Natural killer cell (primary cell): ENCODE results near the gene ZNF80. TPM values are rescaled to one million over a fixed set of nuclear protein-coding genes. Genes with fewer than 3 reads are reported as not detected.

Source experiments
- ATAC-seq, 3 donors: fragments of 150-1000 bp in 2 of 3; fragments of 200-7000 bp in 1 of 3; cut with Tn5 transposase; 1 replicate in 1 of 3; 2 replicates in 2 of 3; pipeline ENCODE4 v1.10.0; 2021; ENCODE audit warnings: mild to moderate bottlenecking in 2 of 3, moderate library complexity in 2 of 3
- DNase-seq, 2 donors: peaks; one replicate each; pipeline versions ENCODE4 v3.0.0 to v3.0.0-alpha.2; 2013 to 2021; ENCODE audit warnings: mixed read lengths in 1 of 2
- H3K27ac ChIP-seq: one replicate; pipeline ENCODE4 v1.5.1; 2013; ENCODE audit warnings: mild to moderate bottlenecking, low read length
- H3K27me3 ChIP-seq: one replicate; pipeline ENCODE4 v1.6.1; 2013; ENCODE audit warnings: low read length; ENCODE audit not compliant: control insufficient read depth, insufficient read depth
- H3K36me3 ChIP-seq: one replicate; pipeline ENCODE4 v1.6.1; 2013; ENCODE audit warnings: low read length; ENCODE audit not compliant: control insufficient read depth, insufficient read depth
- H3K4me1 ChIP-seq: one replicate; pipeline ENCODE4 v1.6.1; 2013; ENCODE audit warnings: low read length; ENCODE audit not compliant: control insufficient read depth, insufficient read depth
- H3K4me3 ChIP-seq: one replicate; pipeline ENCODE4 v1.5.1; 2013; ENCODE audit warnings: low read length
- H3K9me3 ChIP-seq: one replicate; pipeline ENCODE4 v1.6.1; 2013; ENCODE audit warnings: low read length; ENCODE audit not compliant: control insufficient read depth, insufficient read depth
- H3K27ac Mint-ChIP-seq, 2 donors: one replicate each; pipeline ENCODE4 v1.8.0; 2022; ENCODE audit warnings: mild to moderate bottlenecking in 2 of 2, mixed read lengths in 2 of 2, moderate library complexity in 1 of 2
- H3K27me3 Mint-ChIP-seq, 2 donors: one replicate each; pipeline ENCODE4 v1.8.0; 2022; ENCODE audit warnings: low read depth in 2 of 2, mixed read lengths in 2 of 2
- H3K36me3 Mint-ChIP-seq: one replicate; pipeline ENCODE4 v1.8.0; 2022; ENCODE audit warnings: mixed read lengths
- H3K4me1 Mint-ChIP-seq, 2 donors: one replicate each; pipeline ENCODE4 v1.8.0; 2022; ENCODE audit warnings: mixed read lengths in 2 of 2
- H3K4me3 Mint-ChIP-seq: one replicate; pipeline ENCODE4 v1.8.0; 2022; ENCODE audit warnings: mild to moderate bottlenecking, moderate library complexity, mixed read lengths
- H3K9me3 Mint-ChIP-seq, 2 donors: one replicate each; pipeline ENCODE4 v1.8.0; 2022; ENCODE audit warnings: mixed read lengths in 2 of 2
- CTCF ChIP-seq: fragments of 200-600 bp; IDR thresholded peaks from one replicate; pipeline ENCODE4 v1.8.0; 2022; ENCODE audit warnings: antibody characterized with exemption
- WGBS: methylation state at CpG from one replicate; pipeline ENCODE4 v1.1.7; 2013; ENCODE audit warnings: missing lambda C conversion rate; ENCODE audit not compliant: insufficient coverage; 5-methylcytosine and 5-hydroxymethylcytosine counted together
- intact Hi-C: fragments of 100-400 bp; cut with micrococcal nuclease; formaldehyde crosslinking; loops from one replicate; pipeline ENCODE4 v1.14.2; 2022
- total RNA-seq, 4 donors: library from RNA; stranded (reverse); fragments of 120-200 nt in 1 of 4; gene quantifications; one replicate each; pipeline versions ENCODE4 v1.2.3 to v1.2.4, GENCODE V29; 2013 to 2022

Gene ZNF80
- total RNA-seq, 3 donors from 2014 or later (not counting 1 experiment from before 2014, with no cell fraction given), result 0.48 to 2.3 (median 2.1) TPM

GRCh38 chr3:114219741-114220140 lies 17.6 kb downstream of the ZNF80 start:
- H3K4me1 ChIP-seq, result peaks cover 66% of the 10 kb centered on the region
- H3K27me3 ChIP-seq, result no peaks in the 10 kb centered on the region
- ATAC-seq, result no peak
- Mint-ChIP-seq H3K27me3 (no peaks in the 10 kb centered on the region), H3K4me1 (peaks cover 49 to 54% of the 10 kb centered on the region in 2 donors), H3K27ac (peak overlapping the region in 1 of 2 donors; percentile 94), H3K36me3 (peaks cover 8% of the 10 kb centered on the region), H3K4me3 (peak overlapping the region; percentile 37), H3K9me3 (peaks cover 2 to 4% of the 10 kb centered on the region in 2 donors)
- H3K27ac ChIP-seq, result peak overlapping the region; percentile 16
- H3K36me3 ChIP-seq, result no peaks in the 10 kb centered on the region
- TF ChIP-seq CTCF, result no peak
- DNase-seq, result no peak
- H3K9me3 ChIP-seq, result peaks cover 5% of the 10 kb centered on the region
- WGBS, result 75% methylated on average over 2 of the region's 2 CpGs
- intact Hi-C loops, result loop anchor here (1.0 to 10.0 kb wide), 5 partner anchors 12 to 595 kb away; partner anchors contain the start of genes CCDC191 and QTRT2
- H3K4me3 ChIP-seq, result no peak overlapping the region

DNA sequence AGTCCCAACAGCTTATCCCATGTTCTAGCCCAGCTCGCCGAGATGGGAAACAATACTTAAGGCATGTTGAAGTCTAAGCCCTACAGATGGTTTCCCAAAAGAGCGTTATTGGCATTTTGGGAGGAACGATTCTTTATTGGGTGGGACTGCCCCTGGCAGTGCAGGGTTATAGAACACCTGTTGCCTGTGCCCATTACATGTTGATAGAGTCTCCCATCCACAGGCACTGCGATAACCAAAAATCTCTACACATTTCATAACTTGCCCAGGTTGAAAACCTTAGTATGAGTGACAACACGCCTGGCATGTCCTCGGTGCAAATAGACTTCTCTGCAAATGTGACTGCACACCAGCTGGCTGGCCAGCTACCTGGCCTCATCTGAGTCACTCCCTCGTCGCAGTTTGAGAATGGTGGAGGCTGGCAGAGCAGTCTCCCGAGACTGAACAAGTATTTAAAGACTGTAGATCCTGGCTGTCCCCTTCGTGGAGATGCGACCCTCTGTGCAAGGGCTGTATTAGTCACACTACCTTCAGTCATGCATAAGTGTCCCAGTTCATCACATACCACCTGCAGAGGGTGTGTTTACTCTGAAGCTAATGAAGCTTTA lies 18.7 kb downstream of the ZNF80 start:
- DNase-seq (peak in 1 of 2 donors; percentile 22), ATAC-seq (no peak)
- Histone ChIP-seq H3K4me1 (peaks cover 71% of the 10 kb centered on the region), H3K27ac (no peak overlapping the region), H3K4me3 (no peak overlapping the region), H3K9me3 (no peaks in the 10 kb centered on the region), H3K36me3 (no peaks in the 10 kb centered on the region), H3K27me3 (no peaks in the 10 kb centered on the region)
- Mint-ChIP-seq H3K27me3 (no peaks in the 10 kb centered on the region), H3K9me3 (no peaks in the 10 kb centered on the region), H3K36me3 (no peaks in the 10 kb centered on the region), H3K4me3 (no peak overlapping the region), H3K4me1 (peaks cover 43 to 44% of the 10 kb centered on the region in 2 donors), H3K27ac (no peak overlapping the region)
- no peak for TF ChIP-seq CTCF
- WGBS, result 75% methylated on average over 12 of the region's 12 CpGs
- intact Hi-C loops, result loop anchor here (10.0 kb wide), 2 partner anchors 164 to 596 kb away; partner anchors contain the start of genes CCDC191 and QTRT2

DNA sequence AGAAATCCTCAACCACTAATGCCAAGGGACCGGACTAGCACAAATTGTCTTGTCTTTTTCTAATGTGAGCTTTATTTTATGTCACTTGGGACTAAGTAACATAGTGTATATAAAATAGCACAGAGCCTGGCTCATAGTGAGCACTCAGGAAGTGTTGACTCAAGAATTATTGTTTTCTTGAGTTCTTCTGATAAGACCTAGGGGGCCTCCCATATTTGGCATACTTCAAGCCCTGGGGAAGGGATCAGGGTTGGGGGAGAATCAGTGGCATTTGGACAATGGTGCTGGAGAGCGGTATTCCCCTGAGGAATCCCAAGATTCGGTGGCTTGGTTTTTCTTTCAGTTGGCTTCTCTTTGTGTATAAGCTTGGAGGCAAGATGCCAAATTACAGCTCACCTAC lies 19.4 kb downstream of the ZNF80 start:
- peak overlapping the region; percentile 97 for H3K27ac ChIP-seq
- ATAC-seq (no peak), DNase-seq (no peak)
- Mint-ChIP-seq H3K4me3 (peak overlapping the region; percentile 56), H3K36me3 (no peaks in the 10 kb centered on the region), H3K4me1 (peaks cover 37 to 39% of the 10 kb centered on the region in 2 donors), H3K27me3 (no peaks in the 10 kb centered on the region), H3K27ac (no peak overlapping the region), H3K9me3 (no peaks in the 10 kb centered on the region)
- H3K27me3 ChIP-seq, result no peaks in the 10 kb centered on the region
- 96% methylated on average over 3 of the region's 3 CpGs for WGBS
- H3K4me1 ChIP-seq, result peaks cover 77% of the 10 kb centered on the region
- no peak for TF ChIP-seq CTCF
- no peaks in the 10 kb centered on the region for H3K36me3 ChIP-seq
- no peak overlapping the region for H3K4me3 ChIP-seq
- intact Hi-C loops, result loop anchor here (10.0 kb wide), 2 partner anchors 163 to 597 kb away; partner anchors contain the start of genes CCDC191 and QTRT2
- H3K9me3 ChIP-seq, result no peaks in the 10 kb centered on the region

- Mint-ChIP-seq H3K9me3 (no peaks in the 10 kb centered on the region), H3K27me3 (no peaks in the 10 kb centered on the region), H3K4me1 (peaks cover 32% of the 10 kb centered on the region in 2 donors), H3K36me3 (no peaks in the 10 kb centered on the region), H3K4me3 (peak overlapping the region; percentile 56), H3K27ac (no peak overlapping the region)
- no peak overlapping the region for H3K4me3 ChIP-seq
- peaks cover 85% of the 10 kb centered on the region for H3K4me1 ChIP-seq
- DNase-seq, result no peak
- no peak for ATAC-seq
- TF ChIP-seq CTCF, result no peak
- intact Hi-C loops, result loop anchor here (10.0 kb wide), 2 partner anchors 162 to 598 kb away; partner anchors contain the start of genes CCDC191 and QTRT2
- H3K36me3 ChIP-seq, result no peaks in the 10 kb centered on the region
- peak overlapping the region; percentile 97 for H3K27ac ChIP-seq
- H3K27me3 ChIP-seq, result no peaks in the 10 kb centered on the region
- H3K9me3 ChIP-seq, result no peaks in the 10 kb centered on the region
These were observed 20.1 kb downstream of the ZNF80 start for GRCh38 chr3:114217266-114217665.
